Ovary (tissue), 3 donors: ENCODE data around the gene LAMA2.

Experiments
- EP300 ChIP-seq: sonication (generic); formaldehyde crosslinking; IDR thresholded peaks from one replicate; pipeline ENCODE4 v1.6.1; 2017; ENCODE audit warnings: antibody characterized with exemption
- POLR2A ChIP-seq: fragments of 450-650 bp; IDR thresholded peaks from one replicate; pipeline ENCODE4 v1.6.1; 2017; ENCODE audit warnings: antibody characterized with exemption, mild to moderate bottlenecking, moderate library complexity
- TF ChIP-seq, protein P1 (sequence below), 3 donors: fragments of 450-650 bp in 2 of 3; fragments of 200-600 bp in 1 of 3; IDR thresholded peaks; one replicate each; pipeline versions ENCODE4 v1.5.1 to v1.8.0; 2016 to 2022; ENCODE audit warnings: antibody characterized with exemption in 3 of 3, mild to moderate bottlenecking in 1 of 3
- donor health status: DM: no; HTN: no; CAD: no.

DNA sequence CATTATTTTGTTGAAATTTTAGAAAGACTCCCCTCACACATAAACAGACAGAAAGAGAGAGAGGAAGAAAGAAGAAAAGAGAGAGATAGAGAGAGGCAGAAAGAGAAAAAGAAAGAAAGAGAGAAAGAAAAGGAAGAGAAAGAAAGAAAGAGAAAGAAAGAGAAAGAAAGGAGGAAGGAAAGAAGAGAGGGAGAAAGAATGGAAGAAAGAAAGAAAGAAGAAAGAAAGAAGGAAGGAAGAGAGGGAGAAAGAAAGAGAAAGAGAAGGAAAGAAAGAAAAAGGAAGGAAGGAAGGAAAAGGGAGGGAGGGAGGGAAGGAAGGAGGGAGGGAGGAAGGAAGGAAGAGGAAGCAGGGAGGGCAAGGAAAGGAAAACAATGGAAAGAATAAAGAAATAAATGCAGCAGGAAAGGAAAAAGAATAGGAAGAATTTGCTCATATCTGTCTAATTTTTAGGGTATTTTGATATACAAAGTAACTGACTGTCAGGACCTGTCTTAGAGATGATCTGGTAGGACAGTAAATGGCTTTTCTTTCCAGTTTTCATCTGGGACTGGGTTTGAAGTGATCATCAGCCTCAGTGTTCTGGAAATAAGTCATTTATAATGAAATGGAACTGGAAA lies 325.6 kb downstream of the LAMA2 start:
- TF ChIP-seq, protein P1, sequence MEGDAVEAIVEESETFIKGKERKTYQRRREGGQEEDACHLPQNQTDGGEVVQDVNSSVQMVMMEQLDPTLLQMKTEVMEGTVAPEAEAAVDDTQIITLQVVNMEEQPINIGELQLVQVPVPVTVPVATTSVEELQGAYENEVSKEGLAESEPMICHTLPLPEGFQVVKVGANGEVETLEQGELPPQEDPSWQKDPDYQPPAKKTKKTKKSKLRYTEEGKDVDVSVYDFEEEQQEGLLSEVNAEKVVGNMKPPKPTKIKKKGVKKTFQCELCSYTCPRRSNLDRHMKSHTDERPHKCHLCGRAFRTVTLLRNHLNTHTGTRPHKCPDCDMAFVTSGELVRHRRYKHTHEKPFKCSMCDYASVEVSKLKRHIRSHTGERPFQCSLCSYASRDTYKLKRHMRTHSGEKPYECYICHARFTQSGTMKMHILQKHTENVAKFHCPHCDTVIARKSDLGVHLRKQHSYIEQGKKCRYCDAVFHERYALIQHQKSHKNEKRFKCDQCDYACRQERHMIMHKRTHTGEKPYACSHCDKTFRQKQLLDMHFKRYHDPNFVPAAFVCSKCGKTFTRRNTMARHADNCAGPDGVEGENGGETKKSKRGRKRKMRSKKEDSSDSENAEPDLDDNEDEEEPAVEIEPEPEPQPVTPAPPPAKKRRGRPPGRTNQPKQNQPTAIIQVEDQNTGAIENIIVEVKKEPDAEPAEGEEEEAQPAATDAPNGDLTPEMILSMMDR (IDR thresholded peaks at IDR 0.05) = no peak
- TF ChIP-seq POLR2A = no peak
- no peak for TF ChIP-seq EP300
